Liver (tissue), 9 donors: ENCODE results near the gene SPAG17. TPM values are rescaled to one million over a fixed set of nuclear protein-coding genes. Genes with fewer than 3 reads are reported as not detected.
"Not testable (repeated sequence)": the region's sequence is repeated elsewhere in the genome, so short reads cannot be mapped to it uniquely, and the experiment has no call there.

Experiments used
- DNase-seq: peaks from one replicate; pipeline ENCODE4 v3.0.0-alpha.2; 2017; ENCODE audit warnings: low spot score
- H3K27ac ChIP-seq, 2 donors: one replicate each; pipeline ENCODE4 v1.7.0; 2013; ENCODE audit warnings: inconsistent platforms in 2 of 2, low read length in 2 of 2, control low read depth in 1 of 2, low read depth in 1 of 2, mild to moderate bottlenecking in 1 of 2
- H3K27me3 ChIP-seq, 4 donors: one replicate each; pipeline versions ENCODE4 v1.6.1 to v1.7.0; 2013; ENCODE audit warnings: low read length in 3 of 4, inconsistent platforms in 1 of 4, mild to moderate bottlenecking in 1 of 4, moderate library complexity in 1 of 4; ENCODE audit not compliant: control insufficient read depth in 4 of 4, insufficient read depth in 4 of 4
- H3K36me3 ChIP-seq, 4 donors: one replicate each; pipeline versions ENCODE4 v1.6.1 to v1.7.0; 2013; ENCODE audit warnings: low read length in 3 of 4, mild to moderate bottlenecking in 3 of 4, low read depth in 1 of 4, moderate library complexity in 1 of 4; ENCODE audit not compliant: control insufficient read depth in 4 of 4, insufficient read depth in 3 of 4
- H3K4me1 ChIP-seq, 4 donors: one replicate each; pipeline versions ENCODE4 v1.6.1 to v1.7.0; 2013; ENCODE audit warnings: low read length in 3 of 4, mild to moderate bottlenecking in 3 of 4, moderate library complexity in 1 of 4; ENCODE audit not compliant: control insufficient read depth in 4 of 4, insufficient read depth in 4 of 4
- H3K4me3 ChIP-seq, 3 donors: one replicate each; pipeline versions ENCODE4 v1.6.1 to v1.7.0; 2013; ENCODE audit warnings: low read length in 3 of 3, control low read depth in 1 of 3, low read depth in 1 of 3, mild to moderate bottlenecking in 1 of 3
- H3K9ac ChIP-seq, 2 donors: one replicate each; pipeline ENCODE4 v1.7.0; 2013; ENCODE audit warnings: low read length in 2 of 2, mild to moderate bottlenecking in 2 of 2, moderate library complexity in 2 of 2, control low read depth in 1 of 2, low read depth in 1 of 2
- H3K9me3 ChIP-seq, 4 donors: one replicate each; pipeline versions ENCODE4 v1.6.1 to v1.7.0; 2013; ENCODE audit warnings: low read length in 3 of 4; ENCODE audit not compliant: control insufficient read depth in 4 of 4
- FOXA1 ChIP-seq: IDR thresholded peaks from 2 replicates; pipeline ENCODE4 v1.6.1; 2016; ENCODE audit warnings: antibody characterized with exemption
- FOXA2 ChIP-seq: IDR thresholded peaks from 2 replicates; pipeline ENCODE4 v1.6.1; 2016; ENCODE audit warnings: antibody characterized with exemption
- GABPA ChIP-seq, 2 donors: IDR thresholded peaks in 1 of 2; conservative IDR thresholded peaks in 1 of 2; 2 replicates each; pipeline ENCODE4 v1.6.1; 2016; ENCODE audit warnings: antibody characterized with exemption in 2 of 2, mild to moderate bottlenecking in 1 of 2, moderate library complexity in 1 of 2
- HNF4A ChIP-seq, 2 donors: conservative IDR thresholded peaks; 2 replicates each; pipeline ENCODE4 v1.6.1; 2016; ENCODE audit warnings: antibody characterized with exemption in 2 of 2, mild to moderate bottlenecking in 2 of 2
- JUND ChIP-seq, 2 donors: IDR thresholded peaks; 2 replicates each; pipeline ENCODE4 v1.6.1; 2016; ENCODE audit warnings: antibody characterized with exemption in 2 of 2
- RAD21 ChIP-seq, 2 donors: IDR thresholded peaks; 2 replicates each; pipeline ENCODE4 v1.6.1; 2016; ENCODE audit warnings: antibody characterized with exemption in 2 of 2, mild to moderate bottlenecking in 2 of 2
- RXRA ChIP-seq, 2 donors: IDR thresholded peaks; 2 replicates each; pipeline ENCODE4 v1.6.1; 2017 to 2018; ENCODE audit warnings: antibody characterized with exemption in 2 of 2, mild to moderate bottlenecking in 1 of 2
- SP1 ChIP-seq: IDR thresholded peaks from 2 replicates; pipeline ENCODE4 v1.6.1; 2018; ENCODE audit warnings: antibody characterized with exemption, mild to moderate bottlenecking
- YY1 ChIP-seq: IDR thresholded peaks from 2 replicates; pipeline ENCODE4 v1.6.1; 2016; ENCODE audit warnings: antibody characterized with exemption, mild to moderate bottlenecking
- WGBS: extraction: QIAGEN DNeasy Blood & Tissue Kit; methylation state at CpG from one replicate; pipeline ENCODE4 v1.1.7; 2013; 5-methylcytosine and 5-hydroxymethylcytosine counted together
- polyA plus RNA-seq, 2 donors: library from polyadenylated mRNA; stranded (reverse) in 1 of 2; unstranded in 1 of 2; fragments of 200-250 nt in 1 of 2; fragments of >200 nt in 1 of 2; fragmentation: Nextera tagmentation in 1 of 2; extraction: Ambion mirVana in 1 of 2; gene quantifications; one replicate each; pipeline versions ENCODE4 v1.2.1 to v1.2.3, GENCODE V29; 2013 to 2015
- total RNA-seq, 2 donors: library from RNA; depleted of rRNA; stranded (reverse); fragments of >200 nt; gene quantifications; one replicate each; pipeline ENCODE4 v1.2.3, GENCODE V29; 2014
- TF ChIP-seq, protein P1 (sequence below): IDR thresholded peaks from 2 replicates; pipeline ENCODE4 v1.6.1; 2016; ENCODE audit warnings: antibody characterized with exemption, mild to moderate bottlenecking
- TF ChIP-seq, protein P2 (sequence below): IDR thresholded peaks from 2 replicates; pipeline ENCODE4 v1.6.1; 2016; ENCODE audit warnings: antibody characterized with exemption
- TF ChIP-seq, protein P3 (sequence below): fragments of 150-350 bp; IDR thresholded peaks from 2 replicates; pipeline ENCODE4 v1.5.1; 2017; ENCODE audit warnings: improper control_type of control experiment, low read depth, low read length; ENCODE audit not compliant: missing input control
- donor health status: healthy.
- donor health status: healthy.
- donor health status: healthy.
- donor health status: healthy.
- donor health status: healthy.

The SPAG17 gene
- total and polyA plus RNA-seq, 4 donors: 0.17 to 0.75 TPM; not detected in 2

DNA sequence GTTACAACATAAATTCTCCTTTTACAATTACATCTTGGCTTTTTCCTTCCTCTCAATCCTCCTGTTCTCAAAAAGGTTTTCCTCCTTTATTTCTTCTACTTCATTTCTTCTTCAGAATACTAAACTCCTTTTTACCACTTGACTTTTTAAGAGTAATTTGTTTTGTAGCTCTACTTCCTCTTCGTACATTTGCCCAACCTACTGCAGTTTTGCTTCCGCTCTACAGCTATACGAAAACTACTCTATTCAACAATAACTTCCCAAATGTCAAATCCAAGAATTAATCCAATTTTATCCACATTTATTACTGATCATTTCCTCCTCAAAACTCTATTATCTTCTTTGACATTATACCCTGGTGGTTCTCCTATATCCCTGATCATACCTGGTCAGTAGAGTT, 259.0 kb downstream of the SPAG17 start:
- no peak for DNase-seq
- 87% methylated on average over 3 of the region's 3 CpGs for WGBS
- Histone ChIP-seq H3K36me3 (no peaks in the 10 kb centered on the region), H3K4me3 (no peak overlapping the region), H3K9ac (no peak overlapping the region), H3K27ac (no peak overlapping the region), H3K9me3 (no peaks in the 10 kb centered on the region), H3K27me3 (no peaks in the 10 kb centered on the region), H3K4me1 (peaks cover under 1 to 21% (median 14%) of the 10 kb centered on the region in 4 donors)
- TF ChIP-seq GABPA (IDR thresholded peaks at IDR 0.05 in 1 of 2, conservative IDR thresholded peaks at IDR 0.05 in 1 of 2) (no peak), FOXA1 (no peak), RXRA (IDR thresholded peaks at IDR 0.05) (no peak), HNF4A (conservative IDR thresholded peaks at IDR 0.05) (no peak), YY1 (no peak), JUND (IDR thresholded peaks at IDR 0.05) (no peak), SP1 (no peak), RAD21 (IDR thresholded peaks at IDR 0.05) (no peak), FOXA2 (no peak)
- TF ChIP-seq, protein P1, sequence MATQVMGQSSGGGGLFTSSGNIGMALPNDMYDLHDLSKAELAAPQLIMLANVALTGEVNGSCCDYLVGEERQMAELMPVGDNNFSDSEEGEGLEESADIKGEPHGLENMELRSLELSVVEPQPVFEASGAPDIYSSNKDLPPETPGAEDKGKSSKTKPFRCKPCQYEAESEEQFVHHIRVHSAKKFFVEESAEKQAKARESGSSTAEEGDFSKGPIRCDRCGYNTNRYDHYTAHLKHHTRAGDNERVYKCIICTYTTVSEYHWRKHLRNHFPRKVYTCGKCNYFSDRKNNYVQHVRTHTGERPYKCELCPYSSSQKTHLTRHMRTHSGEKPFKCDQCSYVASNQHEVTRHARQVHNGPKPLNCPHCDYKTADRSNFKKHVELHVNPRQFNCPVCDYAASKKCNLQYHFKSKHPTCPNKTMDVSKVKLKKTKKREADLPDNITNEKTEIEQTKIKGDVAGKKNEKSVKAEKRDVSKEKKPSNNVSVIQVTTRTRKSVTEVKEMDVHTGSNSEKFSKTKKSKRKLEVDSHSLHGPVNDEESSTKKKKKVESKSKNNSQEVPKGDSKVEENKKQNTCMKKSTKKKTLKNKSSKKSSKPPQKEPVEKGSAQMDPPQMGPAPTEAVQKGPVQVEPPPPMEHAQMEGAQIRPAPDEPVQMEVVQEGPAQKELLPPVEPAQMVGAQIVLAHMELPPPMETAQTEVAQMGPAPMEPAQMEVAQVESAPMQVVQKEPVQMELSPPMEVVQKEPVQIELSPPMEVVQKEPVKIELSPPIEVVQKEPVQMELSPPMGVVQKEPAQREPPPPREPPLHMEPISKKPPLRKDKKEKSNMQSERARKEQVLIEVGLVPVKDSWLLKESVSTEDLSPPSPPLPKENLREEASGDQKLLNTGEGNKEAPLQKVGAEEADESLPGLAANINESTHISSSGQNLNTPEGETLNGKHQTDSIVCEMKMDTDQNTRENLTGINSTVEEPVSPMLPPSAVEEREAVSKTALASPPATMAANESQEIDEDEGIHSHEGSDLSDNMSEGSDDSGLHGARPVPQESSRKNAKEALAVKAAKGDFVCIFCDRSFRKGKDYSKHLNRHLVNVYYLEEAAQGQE: no peak
- TF ChIP-seq, protein P2, sequence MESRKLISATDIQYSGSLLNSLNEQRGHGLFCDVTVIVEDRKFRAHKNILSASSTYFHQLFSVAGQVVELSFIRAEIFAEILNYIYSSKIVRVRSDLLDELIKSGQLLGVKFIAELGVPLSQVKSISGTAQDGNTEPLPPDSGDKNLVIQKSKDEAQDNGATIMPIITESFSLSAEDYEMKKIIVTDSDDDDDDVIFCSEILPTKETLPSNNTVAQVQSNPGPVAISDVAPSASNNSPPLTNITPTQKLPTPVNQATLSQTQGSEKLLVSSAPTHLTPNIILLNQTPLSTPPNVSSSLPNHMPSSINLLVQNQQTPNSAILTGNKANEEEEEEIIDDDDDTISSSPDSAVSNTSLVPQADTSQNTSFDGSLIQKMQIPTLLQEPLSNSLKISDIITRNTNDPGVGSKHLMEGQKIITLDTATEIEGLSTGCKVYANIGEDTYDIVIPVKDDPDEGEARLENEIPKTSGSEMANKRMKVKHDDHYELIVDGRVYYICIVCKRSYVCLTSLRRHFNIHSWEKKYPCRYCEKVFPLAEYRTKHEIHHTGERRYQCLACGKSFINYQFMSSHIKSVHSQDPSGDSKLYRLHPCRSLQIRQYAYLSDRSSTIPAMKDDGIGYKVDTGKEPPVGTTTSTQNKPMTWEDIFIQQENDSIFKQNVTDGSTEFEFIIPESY: no peak
- TF ChIP-seq, protein P3, sequence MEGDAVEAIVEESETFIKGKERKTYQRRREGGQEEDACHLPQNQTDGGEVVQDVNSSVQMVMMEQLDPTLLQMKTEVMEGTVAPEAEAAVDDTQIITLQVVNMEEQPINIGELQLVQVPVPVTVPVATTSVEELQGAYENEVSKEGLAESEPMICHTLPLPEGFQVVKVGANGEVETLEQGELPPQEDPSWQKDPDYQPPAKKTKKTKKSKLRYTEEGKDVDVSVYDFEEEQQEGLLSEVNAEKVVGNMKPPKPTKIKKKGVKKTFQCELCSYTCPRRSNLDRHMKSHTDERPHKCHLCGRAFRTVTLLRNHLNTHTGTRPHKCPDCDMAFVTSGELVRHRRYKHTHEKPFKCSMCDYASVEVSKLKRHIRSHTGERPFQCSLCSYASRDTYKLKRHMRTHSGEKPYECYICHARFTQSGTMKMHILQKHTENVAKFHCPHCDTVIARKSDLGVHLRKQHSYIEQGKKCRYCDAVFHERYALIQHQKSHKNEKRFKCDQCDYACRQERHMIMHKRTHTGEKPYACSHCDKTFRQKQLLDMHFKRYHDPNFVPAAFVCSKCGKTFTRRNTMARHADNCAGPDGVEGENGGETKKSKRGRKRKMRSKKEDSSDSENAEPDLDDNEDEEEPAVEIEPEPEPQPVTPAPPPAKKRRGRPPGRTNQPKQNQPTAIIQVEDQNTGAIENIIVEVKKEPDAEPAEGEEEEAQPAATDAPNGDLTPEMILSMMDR: no peak

DNA sequence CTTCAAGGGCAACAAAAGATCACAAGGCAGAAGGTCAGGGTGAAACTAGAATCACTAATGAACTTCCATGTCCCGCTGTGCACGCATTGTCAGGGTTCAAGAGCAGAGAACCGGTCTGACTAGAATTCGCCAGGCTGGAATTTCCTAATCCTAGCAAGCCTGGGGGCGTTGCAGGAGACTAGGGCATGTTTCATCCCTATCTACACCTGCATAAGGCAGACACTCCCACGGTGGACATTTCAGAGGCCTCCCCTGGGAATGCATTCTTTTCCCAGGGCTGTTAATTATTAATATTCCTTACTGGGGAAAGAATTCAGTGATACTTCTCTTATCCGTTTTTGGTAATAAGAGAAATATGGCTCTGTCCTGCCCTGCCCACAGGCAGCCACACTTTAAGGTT, 262.3 kb downstream of the SPAG17 start:
- not testable (repeated sequence) for H3K4me3 ChIP-seq, H3K4me1 ChIP-seq, H3K27ac ChIP-seq, H3K27me3 ChIP-seq, H3K9me3 ChIP-seq, H3K9ac ChIP-seq, DNase-seq
- WGBS: 95% methylated on average over 7 of the region's 7 CpGs
- peaks cover 0 to 12% (median 8%) of the 10 kb centered on the region in 4 donors for H3K36me3 ChIP-seq
